WI38 (cell line): ENCODE results near the gene SPATA20.
A peak's percentile ranks its signal among the peaks of the same experiment; 100 is the strongest.

ENCODE experiments used
- H3K4me3 ChIP-seq: 2 replicates; pipeline ENCODE4 v1.5.1; 2011; ENCODE audit warnings: low read depth, mild to moderate bottlenecking, control low read depth, low read length
- CTCF ChIP-seq: IDR thresholded peaks from 2 replicates; pipeline ENCODE4 v1.5.1; 2012; ENCODE audit warnings: low read depth, mild to moderate bottlenecking, control low read depth, low read length

Gene SPATA20

DNA sequence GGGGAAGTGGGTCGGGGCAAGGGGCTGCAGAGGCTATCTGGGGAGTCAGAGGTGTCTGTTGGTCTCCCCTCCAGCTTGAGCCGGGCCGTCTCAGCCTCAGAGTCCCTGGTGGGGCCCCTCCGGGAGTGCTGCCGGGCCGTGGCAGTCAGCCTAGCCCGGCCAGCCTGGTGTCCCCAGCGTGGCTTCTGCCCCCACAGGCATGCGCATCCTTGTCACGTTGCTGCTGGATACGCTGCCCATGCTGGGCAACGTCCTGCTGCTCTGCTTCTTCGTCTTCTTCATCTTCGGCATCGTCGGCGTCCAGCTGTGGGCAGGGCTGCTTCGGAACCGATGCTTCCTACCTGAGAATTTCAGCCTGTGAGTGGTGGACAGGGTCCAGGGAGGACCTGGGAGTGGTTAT is 24.7 kb downstream of the SPATA20 start:
- TF ChIP-seq CTCF = no peak
- H3K4me3 ChIP-seq = no peak overlapping the region

DNA sequence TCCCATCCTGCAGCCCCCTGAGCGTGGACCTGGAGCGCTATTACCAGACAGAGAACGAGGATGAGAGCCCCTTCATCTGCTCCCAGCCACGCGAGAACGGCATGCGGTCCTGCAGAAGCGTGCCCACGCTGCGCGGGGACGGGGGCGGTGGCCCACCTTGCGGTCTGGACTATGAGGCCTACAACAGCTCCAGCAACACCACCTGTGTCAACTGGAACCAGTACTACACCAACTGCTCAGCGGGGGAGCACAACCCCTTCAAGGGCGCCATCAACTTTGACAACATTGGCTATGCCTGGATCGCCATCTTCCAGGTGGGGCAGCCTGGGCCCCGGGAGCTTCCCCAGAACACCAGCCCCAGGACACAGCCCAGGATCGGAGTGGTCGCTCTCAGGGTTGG is 25.6 kb downstream of the SPATA20 start:
- H3K4me3 ChIP-seq = no peak overlapping the region
- TF ChIP-seq CTCF = no peak

DNA sequence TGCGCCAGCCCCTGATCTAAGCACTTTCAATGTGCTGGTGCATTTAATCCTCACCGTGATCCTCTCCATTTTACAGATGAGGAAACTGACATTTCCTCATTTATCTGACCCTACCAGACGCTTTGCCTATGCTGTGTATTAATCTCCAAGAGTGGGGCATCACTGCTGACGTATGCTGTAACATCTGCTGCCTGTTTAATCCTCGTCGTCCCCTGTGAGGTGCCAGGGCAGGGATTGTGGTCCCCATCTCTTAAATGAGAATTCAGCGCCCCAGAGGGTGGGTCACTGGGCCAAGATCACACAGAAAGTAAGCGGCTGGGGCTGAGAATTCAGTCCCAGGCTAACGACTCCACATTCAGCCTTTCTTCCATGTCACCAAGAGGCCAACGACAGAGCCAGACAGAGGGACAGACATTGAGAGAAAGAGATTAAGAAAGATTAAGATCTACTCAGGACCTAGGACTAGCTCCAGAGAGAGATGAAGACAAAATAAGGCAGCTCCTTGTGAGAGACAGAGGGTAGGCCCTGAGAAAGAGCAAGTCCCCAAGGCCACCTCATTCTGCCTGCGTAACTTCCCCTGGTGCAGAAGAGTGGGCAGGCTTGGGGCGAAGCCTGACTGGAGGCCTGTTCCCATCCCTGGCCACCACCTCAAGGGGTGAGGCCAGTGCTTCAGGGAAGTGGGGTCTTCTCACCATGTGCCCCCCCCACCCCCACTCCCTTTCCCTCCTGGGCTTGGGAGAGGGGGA is 27.1 kb downstream of the SPATA20 start:
- no peak overlapping the region for H3K4me3 ChIP-seq
- TF ChIP-seq CTCF = no peak

GRCh38 chr17:50575581-50576210 is 28.7 kb downstream of the SPATA20 start:
- TF ChIP-seq CTCF = 0 out of 2 replicates have a peak, but pooled peaks have one; percentile 3
- no peak overlapping the region for H3K4me3 ChIP-seq

DNA sequence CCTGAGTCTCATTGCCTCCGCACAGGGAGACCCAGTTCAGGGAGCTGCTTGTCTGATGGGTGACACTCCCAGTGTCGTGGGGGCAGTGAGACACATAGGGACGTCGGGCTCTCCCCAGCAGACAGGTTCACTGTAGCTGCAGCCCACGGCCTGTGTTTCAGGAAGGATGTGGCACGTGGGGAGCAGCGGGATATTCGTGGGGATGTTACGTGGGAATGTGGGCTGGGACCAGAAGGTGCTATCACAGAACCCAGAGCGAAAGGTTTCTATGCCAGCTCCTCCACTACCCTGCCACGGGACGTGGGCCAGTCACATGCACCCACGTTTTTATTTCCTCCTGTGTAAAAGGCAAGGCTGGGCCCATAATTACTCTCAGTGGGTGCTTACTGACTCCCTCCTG is 29.9 kb downstream of the SPATA20 start:
- H3K4me3 ChIP-seq = no peak overlapping the region
- TF ChIP-seq CTCF = no peak

DNA sequence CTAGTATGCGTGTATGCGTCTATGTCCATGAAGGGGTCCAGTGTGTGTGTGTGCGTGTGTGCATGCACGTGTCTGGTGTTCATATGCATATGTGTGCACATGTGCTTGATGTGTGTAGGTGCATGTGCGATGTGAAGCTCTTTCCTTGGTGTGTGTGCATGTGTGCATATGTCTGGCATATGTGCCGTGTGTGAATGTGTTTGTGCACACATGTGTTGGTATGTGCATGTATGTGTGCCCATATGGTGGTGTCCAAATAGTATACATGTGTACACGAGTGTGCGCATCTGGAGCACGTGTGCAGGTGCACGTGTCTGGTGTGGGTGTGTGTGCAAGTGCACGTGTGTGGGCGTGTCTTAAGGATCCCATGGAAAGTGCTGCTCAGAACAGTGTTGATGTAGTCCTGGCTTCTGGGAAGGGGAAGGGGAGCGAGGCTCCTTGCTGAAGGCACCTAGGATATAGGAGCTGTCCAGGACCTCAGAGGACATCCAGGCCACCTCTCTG is 30.5 kb downstream of the SPATA20 start:
- no peak overlapping the region for H3K4me3 ChIP-seq
- TF ChIP-seq CTCF = no peak

- no peak for TF ChIP-seq CTCF
- H3K4me3 ChIP-seq = no peak overlapping the region
These were observed 31.2 kb downstream of the SPATA20 start for GRCh38 chr17:50578173-50578572.
